HG02840 (cell line): ENCODE results near the gene BRIP1.
"Not testable (repeated sequence)": the region's sequence is repeated elsewhere in the genome, so short reads cannot be mapped to it uniquely, and the experiment has no call there.

ENCODE experiments used
- ATAC-seq: cut with Tn5 transposase; IDR thresholded peaks from one replicate; pipeline ENCODE4 v1.9.1; 2021; ENCODE audit warnings: mild to moderate bottlenecking, moderate library complexity, moderate number of reproducible peaks; ENCODE audit not compliant: unreplicated experiment, low FRiP score

The BRIP1 gene

DNA sequence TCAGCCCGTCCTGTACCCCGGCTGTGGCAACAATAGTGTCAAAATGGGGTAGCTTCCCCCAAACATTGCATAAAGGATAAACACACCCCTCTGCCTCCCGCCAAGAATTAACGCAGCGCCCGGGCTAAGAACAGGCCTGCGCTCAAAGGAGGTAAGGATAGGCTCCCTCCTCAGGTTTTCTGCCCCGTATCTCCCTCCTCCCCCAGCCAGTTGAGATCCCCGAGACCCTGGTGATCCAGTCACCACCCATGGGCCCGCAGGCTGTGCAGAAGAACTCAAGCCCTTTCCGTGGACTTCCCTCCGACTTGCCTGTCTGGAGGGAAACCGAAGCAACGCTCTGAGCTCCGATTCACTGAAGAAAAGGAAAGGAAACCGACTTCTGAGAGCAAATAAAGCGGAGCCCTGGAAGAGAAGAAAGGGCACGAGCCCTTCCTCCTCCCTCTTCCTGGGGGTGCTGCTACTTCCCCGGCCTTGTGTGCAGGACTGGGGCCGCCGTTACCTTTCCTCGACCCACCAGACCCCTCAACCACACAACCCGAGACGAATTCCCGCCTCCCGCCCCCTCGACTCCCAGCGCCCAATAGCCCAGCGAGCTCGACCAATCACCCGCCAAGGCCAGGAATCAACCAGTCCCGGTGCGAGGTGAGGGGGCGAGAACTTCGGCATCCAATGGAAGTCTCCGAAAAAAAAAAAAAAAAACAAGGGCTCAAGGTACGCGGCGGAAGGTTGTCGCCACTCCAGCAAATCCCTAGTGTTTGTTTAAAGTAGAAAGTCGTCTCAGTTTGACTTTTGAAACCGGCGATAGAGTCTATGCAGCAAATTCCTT is at the start of gene BRIP1:
Gene BRIP1, minus strand, starts transcription at position 554 of the 826 bp plus-strand sequence. CDS start 1,989 bp downstream, outside the sequence.
- ATAC-seq = peak; percentile 74

DNA sequence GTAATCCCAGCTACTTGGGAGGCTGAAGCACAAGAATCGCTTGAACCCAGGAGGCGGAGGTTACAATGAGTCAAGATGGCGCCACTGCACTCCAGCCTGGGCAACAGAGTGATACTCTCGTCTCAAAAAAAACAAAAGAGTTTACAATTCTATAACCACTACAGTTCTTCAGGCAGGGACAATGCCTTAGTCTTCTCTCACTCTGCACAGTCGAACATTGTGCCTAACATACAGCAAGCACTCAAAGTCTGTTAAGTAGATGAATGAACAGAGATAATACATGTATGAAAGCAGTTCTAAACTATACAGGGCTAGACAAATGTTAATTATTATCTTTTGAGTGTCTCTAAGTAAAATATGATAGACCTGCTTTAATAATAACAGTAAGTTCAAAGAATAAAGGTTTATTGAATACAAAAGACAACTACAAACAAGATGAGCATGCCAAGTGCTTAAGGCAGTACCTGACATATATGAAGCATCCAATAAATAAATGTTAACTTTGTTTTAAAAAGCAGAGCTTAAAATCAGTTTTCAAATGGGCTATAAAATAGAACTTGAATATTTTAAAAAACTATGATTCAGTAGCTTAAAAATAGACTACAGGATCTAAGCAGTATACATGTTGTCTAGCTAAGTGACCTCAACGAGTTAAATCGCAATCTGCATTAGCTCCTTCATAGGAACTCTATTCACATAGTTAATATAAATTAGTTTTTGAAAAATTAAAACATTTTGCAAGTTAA is 45.1 kb upstream of the BRIP1 start:
- no peak for ATAC-seq

- ATAC-seq = no peak
Observed at GRCh38 chr17:61907361-61907760, 44.0 kb upstream of the BRIP1 start.

DNA sequence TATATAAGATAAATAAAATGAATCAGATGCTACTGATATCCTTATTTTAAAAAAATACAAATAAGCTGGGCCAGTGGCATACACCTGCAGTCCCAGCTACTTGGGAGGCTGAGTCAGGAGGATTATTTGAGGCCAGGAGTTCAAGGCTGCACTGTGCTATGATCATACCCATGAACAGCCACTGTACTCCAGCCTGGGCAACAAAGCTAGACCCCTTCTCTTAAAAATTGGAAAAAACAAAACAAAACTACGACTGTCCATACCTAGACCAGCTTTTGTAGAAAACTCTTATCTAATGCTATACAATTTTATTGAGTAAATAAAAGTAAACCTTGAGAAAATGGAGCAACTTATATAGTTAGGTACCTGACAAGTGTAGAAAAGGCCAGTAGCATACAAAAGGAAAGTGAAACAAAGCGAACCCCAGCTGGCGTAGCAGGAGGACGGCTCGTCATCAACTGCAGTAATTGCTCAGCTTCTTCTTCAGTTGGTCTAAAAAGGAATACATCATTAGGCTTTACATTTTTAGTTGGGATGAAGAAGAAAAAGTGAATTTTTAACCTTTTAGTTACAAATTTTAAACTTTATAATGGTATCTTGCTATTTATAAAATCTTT is 40.9 kb upstream of the BRIP1 start:
- ATAC-seq = no peak

- ATAC-seq = no peak
Observed at GRCh38 chr17:61903251-61903650, 39.9 kb upstream of the BRIP1 start.

DNA sequence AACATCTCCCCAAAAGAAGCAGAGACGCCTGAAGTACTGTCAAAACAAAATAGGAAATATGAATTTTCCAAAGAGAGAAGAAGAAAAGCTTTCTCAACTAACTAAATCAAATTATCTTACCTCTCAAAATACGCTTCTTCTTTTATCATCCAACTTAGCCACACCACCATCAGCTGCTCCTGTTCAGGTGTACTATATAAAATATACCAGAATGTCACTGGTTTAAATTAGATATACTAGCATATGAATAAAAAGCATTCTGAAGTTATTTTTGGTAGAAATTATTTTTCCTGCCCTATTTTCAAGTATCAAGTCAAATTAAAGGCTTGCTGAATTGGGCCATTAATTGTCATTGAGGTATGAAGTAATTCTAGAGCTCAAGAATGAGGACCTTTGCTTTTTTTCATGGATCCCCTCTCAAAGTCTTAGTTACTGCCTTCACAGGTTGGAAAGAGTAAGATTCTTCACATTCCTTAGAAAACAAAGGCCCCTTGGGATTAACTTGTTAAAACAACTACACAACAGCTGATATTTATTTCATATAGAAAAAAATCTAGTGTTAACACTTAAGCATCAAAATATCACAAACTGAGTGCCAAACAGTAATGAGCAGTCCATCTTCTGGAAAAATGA is 34.3 kb upstream of the BRIP1 start:
- ATAC-seq = no peak

- ATAC-seq = no peak
Observed at GRCh38 chr17:61895391-61895790, 32.1 kb upstream of the BRIP1 start.

- not testable (repeated sequence) for ATAC-seq
Observed at GRCh38 chr17:61894310-61894709, 31.0 kb upstream of the BRIP1 start.

- ATAC-seq = not testable (repeated sequence)
Observed at GRCh38 chr17:61887733-61888132, 24.4 kb upstream of the BRIP1 start.

- not testable (repeated sequence) for ATAC-seq
Observed at GRCh38 chr17:61885865-61886264, 22.5 kb upstream of the BRIP1 start.

DNA sequence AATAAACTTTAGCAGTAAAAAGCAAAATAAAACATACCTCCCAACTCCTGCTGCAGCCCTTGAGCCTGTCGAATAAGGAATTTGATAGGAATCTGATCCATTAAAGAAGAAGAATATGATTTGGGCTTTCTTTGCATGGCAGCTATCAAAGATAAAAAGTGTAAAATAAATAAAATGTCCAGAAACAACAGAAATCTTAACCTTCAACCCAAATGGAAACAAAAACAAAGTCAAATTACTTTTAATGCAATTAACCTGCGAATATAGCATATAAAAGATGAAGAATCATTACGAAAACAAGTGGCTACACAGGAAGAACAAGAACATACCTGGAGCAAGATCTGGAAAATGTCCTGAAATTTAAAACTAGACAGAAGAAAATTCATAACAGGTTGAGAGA is 21.5 kb upstream of the BRIP1 start:
- no peak for ATAC-seq

GRCh38 chr17:61880589-61881102 is 17.3 kb upstream of the BRIP1 start:
- ATAC-seq = no peak

- no peak for ATAC-seq
Observed at GRCh38 chr17:61878984-61879612, 15.8 kb upstream of the BRIP1 start.

GRCh38 chr17:61878520-61878919 is 15.2 kb upstream of the BRIP1 start:
- ATAC-seq = no peak

DNA sequence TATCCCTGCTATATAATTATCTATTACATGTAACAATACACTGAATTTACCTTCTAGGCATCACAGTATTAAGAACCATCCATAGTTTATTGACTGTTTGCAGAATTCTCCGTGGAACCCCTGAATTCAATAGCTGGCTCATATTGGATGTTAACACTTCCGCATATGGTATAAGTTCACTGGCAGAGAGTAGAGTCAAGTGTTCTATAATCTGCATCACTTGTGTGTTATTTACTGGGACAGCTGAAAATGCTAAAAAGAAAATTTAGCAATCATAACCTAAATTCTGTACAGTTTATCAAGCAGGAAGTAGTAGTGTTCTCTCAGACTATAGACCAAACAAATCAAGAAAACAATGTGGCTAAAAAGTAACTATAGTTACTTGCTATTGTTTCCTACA is 14.5 kb upstream of the BRIP1 start:
- ATAC-seq = no peak

DNA sequence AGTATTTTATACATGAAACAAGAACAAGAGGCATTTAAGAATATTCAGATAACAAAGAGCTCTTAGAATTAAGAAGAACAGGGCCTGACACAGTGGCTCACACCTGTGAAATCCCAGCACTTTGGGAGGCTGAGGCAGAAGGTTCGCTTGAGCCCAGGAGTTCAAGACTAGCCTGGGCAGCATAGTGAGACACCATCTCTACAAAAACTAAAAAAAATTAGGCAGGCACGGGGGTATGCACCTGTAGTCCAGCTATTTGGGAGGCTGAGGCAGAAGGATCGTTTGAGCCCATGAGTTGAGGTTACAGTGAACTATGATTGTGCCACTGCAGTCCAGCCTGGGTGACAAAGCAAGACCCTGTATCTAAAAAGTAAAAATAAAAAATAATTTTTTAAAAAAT is 12.5 kb upstream of the BRIP1 start:
- ATAC-seq = no peak

DNA sequence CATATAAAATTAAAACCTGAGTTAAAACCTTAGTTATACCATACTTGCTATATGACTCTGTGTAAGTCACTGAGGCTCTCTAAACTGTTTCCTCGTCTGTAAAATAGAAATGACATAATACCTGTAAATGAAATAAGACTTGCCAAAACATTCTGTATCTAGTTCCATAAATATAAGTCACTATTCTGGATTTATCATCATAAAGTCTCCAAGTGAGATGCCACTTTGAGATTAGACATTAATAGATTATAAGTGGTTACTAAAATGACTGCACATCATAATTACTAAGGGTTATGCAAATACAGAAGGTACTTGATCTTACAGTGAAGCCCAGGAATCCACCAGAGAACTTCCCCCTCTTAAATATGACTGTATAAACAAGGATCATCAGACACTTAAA is 12.0 kb upstream of the BRIP1 start:
- ATAC-seq = no peak

DNA sequence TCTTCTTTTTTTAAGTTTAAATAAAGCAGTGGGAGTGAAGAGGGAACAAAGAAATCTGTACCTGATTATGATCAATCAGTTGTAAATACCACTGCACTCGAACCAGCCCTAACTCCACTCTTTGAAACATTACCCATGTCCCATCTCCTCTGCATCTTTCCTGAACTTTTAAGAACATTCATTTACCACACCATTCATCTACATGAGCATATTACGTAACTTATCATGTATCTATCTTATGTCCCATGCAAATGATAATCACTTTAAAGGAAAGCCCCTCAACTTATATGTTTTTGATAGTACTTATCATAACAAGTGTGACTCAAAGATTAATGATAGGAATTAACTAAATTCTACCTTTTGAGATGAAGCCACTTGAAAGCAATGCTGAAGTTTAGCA is 10.7 kb upstream of the BRIP1 start:
- no peak for ATAC-seq

DNA sequence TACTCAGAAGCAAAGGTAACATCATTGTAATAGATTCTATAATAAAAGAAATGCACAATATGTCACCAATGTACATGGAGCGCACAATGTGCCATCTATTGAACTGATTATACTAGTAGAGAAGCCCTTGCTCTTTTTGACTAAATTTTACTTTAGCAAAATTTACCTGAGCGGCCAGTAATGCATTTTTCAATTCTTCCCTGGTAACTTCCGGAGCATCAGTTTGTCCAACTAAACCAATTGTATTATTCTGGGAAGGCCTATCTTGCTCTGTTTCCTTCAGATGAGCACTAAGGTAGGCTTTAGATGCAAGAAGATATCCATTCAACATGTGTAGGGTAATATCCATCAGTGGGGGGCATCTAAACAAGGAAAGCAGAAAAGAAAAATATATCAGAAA is 8.8 kb upstream of the BRIP1 start:
- no peak for ATAC-seq

GRCh38 chr17:61869138-61869537 is 5.8 kb upstream of the BRIP1 start:
- no peak for ATAC-seq
